SK-N-SH (cell line): ENCODE results near the gene SHTN1. TPM values are rescaled to one million over a fixed set of nuclear protein-coding genes. Genes with fewer than 3 reads are reported as not detected.

Experiments used
- CTCF ChIA-PET: fragments of 300-600, 350-600 bp; formaldehyde crosslinking; extraction: SDS; loops from one replicate; lab custom pipeline; 2021; lab: Yijun Ruan, JAX
- POLR2A ChIA-PET: fragments of 350-600 bp; sonication (Branson Sonifier 250); formaldehyde crosslinking; extraction: SDS; loops from one replicate; lab custom pipeline; 2020; ENCODE audit warnings: antibody characterized with exemption, inconsistent platforms; lab: Yijun Ruan, JAX
- DNase-seq: peaks from one replicate; pipeline ENCODE4 v3.0.0; 2012
- H2AFZ ChIP-seq: fragments of 200-600 bp; sonication (generic); 2 replicates; pipeline ENCODE4 v1.8.1; 2016; ENCODE audit warnings: antibody characterized with exemption, mild to moderate bottlenecking, low read depth
- H3F3A ChIP-seq: fragments of 200-600 bp; sonication (generic); replicated peaks from 2 replicates; pipeline ENCODE3; 2016; ENCODE audit warnings: antibody characterized with exemption, mild to moderate bottlenecking; ENCODE audit not compliant: insufficient read depth
- H3K27ac ChIP-seq, 2 experiments: fragments of 200-500 bp in 1 of 2; fragments of 200-600 bp in 1 of 2; sonication (Bioruptor generic) in 1 of 2; sonication (generic), shearing (Covaris generic) in 1 of 2; 2 replicates each; pipeline versions ENCODE4 v1.5.1 to v1.6.1; 2014 to 2016; ENCODE audit warnings: low read depth in 2 of 2, inconsistent platforms in 1 of 2, low read length in 1 of 2, mild to moderate bottlenecking in 1 of 2, mixed read lengths in 1 of 2
- H3K27me3 ChIP-seq: fragments of 200-600 bp; sonication (generic), shearing (Covaris generic); 2 replicates; pipeline ENCODE4 v1.6.1; 2016; ENCODE audit warnings: mixed run types; ENCODE audit not compliant: insufficient read depth
- H3K36me3 ChIP-seq, 2 experiments: fragments of 200-500 bp in 1 of 2; fragments of 200-600 bp in 1 of 2; sonication (Bioruptor generic) in 1 of 2; sonication (generic) in 1 of 2; replicated peaks in 1 of 2; 2 replicates each; pipeline versions ENCODE3 to v1.5.1; 2014 to 2016; ENCODE audit warnings: low read length in 1 of 2, mild to moderate bottlenecking in 1 of 2; ENCODE audit not compliant: insufficient read depth in 2 of 2, control insufficient read depth in 1 of 2
- H3K4me1 ChIP-seq, 2 experiments: fragments of 200-500 bp in 1 of 2; fragments of 200-600 bp in 1 of 2; sonication (Bioruptor generic) in 1 of 2; sonication (generic), shearing (Covaris generic) in 1 of 2; 2 replicates each; pipeline versions ENCODE4 v1.5.1 to v1.6.1; 2014 to 2016; ENCODE audit warnings: low read depth in 1 of 2, low read length in 1 of 2, mixed run types in 1 of 2; ENCODE audit not compliant: insufficient read depth in 2 of 2, control insufficient read depth in 1 of 2
- H3K4me2 ChIP-seq: fragments of 200-600 bp; sonication (generic), shearing (Covaris generic); 2 replicates; pipeline ENCODE4 v1.6.1; 2017; ENCODE audit warnings: mixed run types
- H3K4me3 ChIP-seq, 2 experiments: fragments of 200-500 bp in 1 of 2; fragments of 200-600 bp in 1 of 2; sonication (Bioruptor generic) in 1 of 2; sonication (generic), shearing (Covaris generic) in 1 of 2; 2 replicates each; pipeline versions ENCODE4 v1.5.1 to v1.8.1; 2014 to 2016; ENCODE audit warnings: low read depth in 2 of 2, inconsistent platforms in 1 of 2, low read length in 1 of 2, mild to moderate bottlenecking in 1 of 2, mixed read lengths in 1 of 2, moderate library complexity in 1 of 2
- H3K79me2 ChIP-seq: fragments of 200-600 bp; sonication (generic); 2 replicates; pipeline ENCODE4 v1.8.1; 2017; ENCODE audit warnings: mild to moderate bottlenecking; ENCODE audit not compliant: insufficient read depth
- H3K9ac ChIP-seq: fragments of 200-600 bp; sonication (generic); 2 replicates; pipeline ENCODE4 v1.6.1; 2017; ENCODE audit warnings: mixed run types
- H3K9me2 ChIP-seq: fragments of 200-600 bp; sonication (generic); 2 replicates; pipeline ENCODE4 v1.6.1; 2017; ENCODE audit warnings: mixed run types
- H3K9me3 ChIP-seq: fragments of 200-600 bp; sonication (generic); 2 replicates; pipeline ENCODE4 v1.6.1; 2017; ENCODE audit warnings: mixed run types, mild to moderate bottlenecking, moderate library complexity
- H4K20me1 ChIP-seq: fragments of 200-600 bp; sonication (generic); 2 replicates; pipeline ENCODE4 v1.6.1; 2017; ENCODE audit warnings: mild to moderate bottlenecking, mixed run types; ENCODE audit not compliant: insufficient read depth
- CHD2 ChIP-seq: fragments of 150-350 bp; IDR thresholded peaks from 2 replicates; pipeline ENCODE4 v1.6.1; 2018; ENCODE audit warnings: low read length; ENCODE audit not compliant: partially characterized antibody
- ELF1 ChIP-seq: IDR thresholded peaks from 2 replicates; pipeline ENCODE4 v1.4.0; 2012
- EZH2phosphoT487 ChIP-seq: fragments of 200-600 bp; sonication (generic); IDR thresholded peaks from 2 replicates; pipeline ENCODE4 v1.6.1; 2017; ENCODE audit warnings: low read depth, mixed run types, mild to moderate bottlenecking, antibody characterized with exemption, moderate library complexity, borderline replicate concordance
- FOSL2 ChIP-seq: IDR thresholded peaks from 2 replicates; pipeline ENCODE4 v1.4.0; 2012; ENCODE audit warnings: low read depth, mild to moderate bottlenecking, moderate library complexity, borderline replicate concordance
- FOXM1 ChIP-seq: IDR thresholded peaks from 2 replicates; pipeline ENCODE4 v1.4.0; 2012; ENCODE audit warnings: low read depth, mild to moderate bottlenecking
- GABPA ChIP-seq: IDR thresholded peaks from 2 replicates; pipeline ENCODE4 v1.4.0; 2012; ENCODE audit warnings: low read depth, mild to moderate bottlenecking
- MEF2A ChIP-seq: IDR thresholded peaks from 2 replicates; pipeline ENCODE4 v1.4.0; 2012; ENCODE audit warnings: low read depth, borderline replicate concordance
- MXI1 ChIP-seq: IDR thresholded peaks from 2 replicates; pipeline ENCODE4 v1.6.1; 2012; ENCODE audit warnings: mild to moderate bottlenecking, low read depth, low read length, improper control_type of control experiment
- NFIC ChIP-seq: IDR thresholded peaks from 2 replicates; pipeline ENCODE4 v1.4.0; 2012; ENCODE audit warnings: borderline replicate concordance
- NRF1 ChIP-seq: IDR thresholded peaks from 2 replicates; pipeline ENCODE4 v1.6.1; 2012; ENCODE audit warnings: low read depth, mild to moderate bottlenecking, low read length
- POLR2AphosphoS5 ChIP-seq: IDR thresholded peaks from 2 replicates; pipeline ENCODE4 v1.6.1; 2012; ENCODE audit warnings: low read depth, low read length
- RXRA ChIP-seq: IDR thresholded peaks from 2 replicates; pipeline ENCODE4 v1.4.0; 2012; ENCODE audit warnings: low read depth, mild to moderate bottlenecking, borderline replicate concordance
- SIN3A ChIP-seq: IDR thresholded peaks from 2 replicates; pipeline ENCODE4 v1.6.1; 2012; ENCODE audit warnings: low read depth, mild to moderate bottlenecking, low read length, moderate library complexity, borderline replicate concordance
- SMC3 ChIP-seq: IDR thresholded peaks from 2 replicates; pipeline ENCODE4 v1.6.1; 2012; ENCODE audit warnings: low read depth, low read length, improper control_type of control experiment
- TAF1 ChIP-seq: IDR thresholded peaks from 2 replicates; pipeline ENCODE4 v1.6.1; 2012; ENCODE audit warnings: low read depth, mild to moderate bottlenecking, low read length, moderate library complexity, borderline replicate concordance
- TEAD4 ChIP-seq: IDR thresholded peaks from 2 replicates; pipeline ENCODE4 v1.4.0; 2012; ENCODE audit warnings: mild to moderate bottlenecking, borderline replicate concordance; ENCODE audit not compliant: insufficient read depth
- WGBS: methylation state at CpG from one replicate; pipeline ENCODE4 v1.1.6; 2017; ENCODE audit warnings: low lambda C conversion rate; 5-methylcytosine and 5-hydroxymethylcytosine counted together
- polyA plus RNA-seq, 3 experiments: library from polyadenylated mRNA; depleted of rRNA; stranded (reverse); fragments of >200 nt; gene quantifications; 2 replicates each; pipeline ENCODE4 v1.2.3, GENCODE V29; 2012
- TF ChIP-seq, protein P1 (sequence below): fragments of 150-350 bp; IDR thresholded peaks from 2 replicates; pipeline ENCODE4 v1.6.1; 2016; ENCODE audit warnings: mild to moderate bottlenecking, low read depth, low read length
- TF ChIP-seq, protein P2 (sequence below): fragments of 150-350 bp; IDR thresholded peaks from 2 replicates; pipeline ENCODE4 v1.6.1; 2017; ENCODE audit warnings: antibody characterized with exemption, low read length, low read depth, borderline replicate concordance
- TF ChIP-seq, protein P3 (sequence below): IDR thresholded peaks from 2 replicates; pipeline ENCODE4; 2012
- TF ChIP-seq, protein P4 (sequence below): fragments of 200-600 bp; sonication (generic); IDR thresholded peaks from 2 replicates; pipeline ENCODE4 v1.6.1; 2017; ENCODE audit warnings: antibody characterized with exemption, mild to moderate bottlenecking, moderate library complexity
- TF ChIP-seq, protein P5 (sequence below): IDR thresholded peaks from 2 replicates; pipeline ENCODE4 v1.4.0; 2012; ENCODE audit warnings: low read depth, borderline replicate concordance

The SHTN1 gene
- polyA plus RNA-seq, 1 of the 3 experiments (the other 2 are of a cell fraction) = 5.2 TPM

DNA sequence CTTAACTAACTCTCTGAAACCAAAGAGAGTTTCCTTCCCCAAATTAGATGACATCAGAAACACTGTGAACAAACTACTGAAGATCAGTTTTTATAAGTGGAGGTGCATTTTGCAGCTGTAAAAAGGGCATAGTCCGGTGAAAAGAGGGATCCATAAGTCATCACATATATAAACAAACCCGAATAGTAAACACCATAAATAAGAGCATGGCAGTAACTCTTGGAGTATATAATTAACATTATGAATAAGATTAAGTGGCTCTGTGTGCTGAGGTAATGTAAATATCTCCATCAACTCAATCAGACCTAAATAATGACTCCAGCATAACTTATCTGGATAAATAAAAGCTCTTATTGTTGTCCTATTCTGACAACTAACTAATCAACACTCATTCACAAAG, 43.0 kb upstream of the SHTN1 start:
- H3K4me3 ChIP-seq = no peak overlapping the region
- WGBS = 15% methylated on average over 2 of the region's 2 CpGs
- no peaks in the 10 kb centered on the region for H3K9me2 ChIP-seq
- no peak overlapping the region for H3K9ac ChIP-seq
- no peak overlapping the region for H2AFZ ChIP-seq
- H4K20me1 ChIP-seq = no peaks in the 10 kb centered on the region
- no peak overlapping the region for H3K27ac ChIP-seq
- TF ChIP-seq MXI1 (no peak), POLR2AphosphoS5 (no peak), NFIC (no peak), FOXM1 (no peak), GABPA (no peak), ELF1 (no peak), NRF1 (no peak)
- TF ChIP-seq, protein P1, sequence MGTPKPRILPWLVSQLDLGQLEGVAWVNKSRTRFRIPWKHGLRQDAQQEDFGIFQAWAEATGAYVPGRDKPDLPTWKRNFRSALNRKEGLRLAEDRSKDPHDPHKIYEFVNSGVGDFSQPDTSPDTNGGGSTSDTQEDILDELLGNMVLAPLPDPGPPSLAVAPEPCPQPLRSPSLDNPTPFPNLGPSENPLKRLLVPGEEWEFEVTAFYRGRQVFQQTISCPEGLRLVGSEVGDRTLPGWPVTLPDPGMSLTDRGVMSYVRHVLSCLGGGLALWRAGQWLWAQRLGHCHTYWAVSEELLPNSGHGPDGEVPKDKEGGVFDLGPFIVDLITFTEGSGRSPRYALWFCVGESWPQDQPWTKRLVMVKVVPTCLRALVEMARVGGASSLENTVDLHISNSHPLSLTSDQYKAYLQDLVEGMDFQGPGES = no peak
- H3K4me1 ChIP-seq = no peaks in the 10 kb centered on the region
- no peaks in the 10 kb centered on the region for H3F3A ChIP-seq
- POLR2A ChIA-PET = no interaction called here
- H3K27me3 ChIP-seq = no peaks in the 10 kb centered on the region
- DNase-seq = no peak
- H3K79me2 ChIP-seq = no peaks in the 10 kb centered on the region
- CTCF ChIA-PET = no interaction called here
- no peaks in the 10 kb centered on the region for H3K36me3 ChIP-seq
- no peak overlapping the region for H3K4me2 ChIP-seq
- no peaks in the 10 kb centered on the region for H3K9me3 ChIP-seq

DNA sequence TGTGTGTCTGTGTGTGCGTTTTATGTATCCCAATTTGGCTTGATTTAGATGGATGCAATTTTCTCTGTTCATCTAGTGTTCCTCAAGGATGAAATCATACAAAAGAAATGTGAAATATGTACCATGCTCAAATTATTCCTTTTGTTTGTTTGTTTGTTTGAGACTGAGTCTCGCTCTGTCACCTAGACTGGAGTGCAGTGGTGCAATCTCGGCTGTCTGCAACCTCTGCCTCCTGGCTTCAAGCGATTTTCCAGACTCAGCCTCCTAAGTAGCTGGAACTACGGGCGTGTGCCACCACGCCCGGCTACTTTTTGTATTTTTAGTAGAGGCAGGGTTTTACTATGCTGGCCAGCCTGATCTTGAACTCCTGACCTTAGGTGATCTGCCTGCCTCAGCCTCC, 11.3 kb upstream of the SHTN1 start:
- TF ChIP-seq GABPA (no peak), TEAD4 (no peak), NRF1 (no peak), RXRA (no peak), CHD2 (no peak), MEF2A (no peak), SMC3 (no peak), ELF1 (no peak), EZH2phosphoT487 (no peak), NFIC (no peak), TAF1 (no peak), SIN3A (no peak), FOSL2 (no peak)
- TF ChIP-seq, protein P2, sequence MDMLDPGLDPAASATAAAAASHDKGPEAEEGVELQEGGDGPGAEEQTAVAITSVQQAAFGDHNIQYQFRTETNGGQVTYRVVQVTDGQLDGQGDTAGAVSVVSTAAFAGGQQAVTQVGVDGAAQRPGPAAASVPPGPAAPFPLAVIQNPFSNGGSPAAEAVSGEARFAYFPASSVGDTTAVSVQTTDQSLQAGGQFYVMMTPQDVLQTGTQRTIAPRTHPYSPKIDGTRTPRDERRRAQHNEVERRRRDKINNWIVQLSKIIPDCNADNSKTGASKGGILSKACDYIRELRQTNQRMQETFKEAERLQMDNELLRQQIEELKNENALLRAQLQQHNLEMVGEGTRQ = no peak
- TF ChIP-seq, protein P3, sequence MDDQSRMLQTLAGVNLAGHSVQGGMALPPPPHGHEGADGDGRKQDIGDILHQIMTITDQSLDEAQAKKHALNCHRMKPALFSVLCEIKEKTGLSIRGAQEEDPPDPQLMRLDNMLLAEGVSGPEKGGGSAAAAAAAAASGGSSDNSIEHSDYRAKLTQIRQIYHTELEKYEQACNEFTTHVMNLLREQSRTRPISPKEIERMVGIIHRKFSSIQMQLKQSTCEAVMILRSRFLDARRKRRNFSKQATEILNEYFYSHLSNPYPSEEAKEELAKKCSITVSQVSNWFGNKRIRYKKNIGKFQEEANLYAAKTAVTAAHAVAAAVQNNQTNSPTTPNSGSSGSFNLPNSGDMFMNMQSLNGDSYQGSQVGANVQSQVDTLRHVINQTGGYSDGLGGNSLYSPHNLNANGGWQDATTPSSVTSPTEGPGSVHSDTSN = no peak
- TF ChIP-seq, protein P4, sequence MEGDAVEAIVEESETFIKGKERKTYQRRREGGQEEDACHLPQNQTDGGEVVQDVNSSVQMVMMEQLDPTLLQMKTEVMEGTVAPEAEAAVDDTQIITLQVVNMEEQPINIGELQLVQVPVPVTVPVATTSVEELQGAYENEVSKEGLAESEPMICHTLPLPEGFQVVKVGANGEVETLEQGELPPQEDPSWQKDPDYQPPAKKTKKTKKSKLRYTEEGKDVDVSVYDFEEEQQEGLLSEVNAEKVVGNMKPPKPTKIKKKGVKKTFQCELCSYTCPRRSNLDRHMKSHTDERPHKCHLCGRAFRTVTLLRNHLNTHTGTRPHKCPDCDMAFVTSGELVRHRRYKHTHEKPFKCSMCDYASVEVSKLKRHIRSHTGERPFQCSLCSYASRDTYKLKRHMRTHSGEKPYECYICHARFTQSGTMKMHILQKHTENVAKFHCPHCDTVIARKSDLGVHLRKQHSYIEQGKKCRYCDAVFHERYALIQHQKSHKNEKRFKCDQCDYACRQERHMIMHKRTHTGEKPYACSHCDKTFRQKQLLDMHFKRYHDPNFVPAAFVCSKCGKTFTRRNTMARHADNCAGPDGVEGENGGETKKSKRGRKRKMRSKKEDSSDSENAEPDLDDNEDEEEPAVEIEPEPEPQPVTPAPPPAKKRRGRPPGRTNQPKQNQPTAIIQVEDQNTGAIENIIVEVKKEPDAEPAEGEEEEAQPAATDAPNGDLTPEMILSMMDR = no peak
- TF ChIP-seq, protein P5, sequence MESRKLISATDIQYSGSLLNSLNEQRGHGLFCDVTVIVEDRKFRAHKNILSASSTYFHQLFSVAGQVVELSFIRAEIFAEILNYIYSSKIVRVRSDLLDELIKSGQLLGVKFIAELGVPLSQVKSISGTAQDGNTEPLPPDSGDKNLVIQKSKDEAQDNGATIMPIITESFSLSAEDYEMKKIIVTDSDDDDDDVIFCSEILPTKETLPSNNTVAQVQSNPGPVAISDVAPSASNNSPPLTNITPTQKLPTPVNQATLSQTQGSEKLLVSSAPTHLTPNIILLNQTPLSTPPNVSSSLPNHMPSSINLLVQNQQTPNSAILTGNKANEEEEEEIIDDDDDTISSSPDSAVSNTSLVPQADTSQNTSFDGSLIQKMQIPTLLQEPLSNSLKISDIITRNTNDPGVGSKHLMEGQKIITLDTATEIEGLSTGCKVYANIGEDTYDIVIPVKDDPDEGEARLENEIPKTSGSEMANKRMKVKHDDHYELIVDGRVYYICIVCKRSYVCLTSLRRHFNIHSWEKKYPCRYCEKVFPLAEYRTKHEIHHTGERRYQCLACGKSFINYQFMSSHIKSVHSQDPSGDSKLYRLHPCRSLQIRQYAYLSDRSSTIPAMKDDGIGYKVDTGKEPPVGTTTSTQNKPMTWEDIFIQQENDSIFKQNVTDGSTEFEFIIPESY = no peak
- POLR2A ChIA-PET = no interaction called here
- Histone ChIP-seq H3K4me3 (no peak overlapping the region), H3K27me3 (no peaks in the 10 kb centered on the region), H3K9me3 (no peaks in the 10 kb centered on the region), H3K36me3 (no peaks in the 10 kb centered on the region), H3K4me1 (no peaks in the 10 kb centered on the region), H2AFZ (no peak overlapping the region), H4K20me1 (no peaks in the 10 kb centered on the region), H3K27ac (no peak overlapping the region), H3K79me2 (no peaks in the 10 kb centered on the region), H3K9me2 (no peaks in the 10 kb centered on the region), H3K9ac (no peak overlapping the region), H3K4me2 (no peak overlapping the region), H3F3A (no peaks in the 10 kb centered on the region)
- DNase-seq = no peak
- 92% methylated on average over 8 of the region's 8 CpGs for WGBS
- CTCF ChIA-PET = interaction anchor here (0.6 kb wide), 1 partner anchor 206 kb away, joined by 3 read pairs; no protein-coding TSS in a partner anchor
